PC-9 (cell line): ENCODE results near the gene NDUFS7. TPM values are rescaled to one million over a fixed set of nuclear protein-coding genes. Genes with fewer than 3 reads are reported as not detected.

Experiments
- BruUV-seq: library from RNA; stranded (reverse); fragments of 400-500 nt; replicated peaks from 2 replicates; lab custom pipeline; 2021; lab: Mats Ljungman, UMichigan
- CTCF ChIA-PET: fragments of 300-600 bp; sonication (Branson Sonifier 250); formaldehyde crosslinking; loops from one replicate; lab custom pipeline; 2022; ENCODE audit warnings: antibody characterized with exemption; lab: Charles Lee
- POLR2A ChIA-PET: fragments of 300-600 bp; sonication (Branson Sonifier 250); formaldehyde crosslinking; loops from one replicate; lab custom pipeline; 2022; ENCODE audit warnings: antibody characterized with exemption; ENCODE audit not compliant: unreplicated experiment; lab: Charles Lee
- DNase-seq, 2 experiments: peaks; one replicate each; pipeline versions ENCODE4 v3.0.0 to v3.0.0-alpha.2; 2015 to 2022; ENCODE audit warnings: mixed read lengths in 1 of 2
- H2AFZ ChIP-seq: fragments of 200-600 bp; sonication (generic); 2 replicates; pipeline ENCODE4 v1.8.1; 2017; ENCODE audit warnings: antibody characterized with exemption
- H3F3A ChIP-seq: fragments of 200-600 bp; sonication (generic); 2 replicates; pipeline ENCODE4 v1.8.1; 2017; ENCODE audit warnings: antibody characterized with exemption, mild to moderate bottlenecking, low read depth; ENCODE audit not compliant: insufficient read depth
- H3K27ac ChIP-seq: fragments of 200-600 bp; sonication (generic); 2 replicates; pipeline ENCODE4 v1.6.1; 2016; ENCODE audit warnings: mixed run types
- H3K27me3 ChIP-seq: fragments of 200-600 bp; sonication (generic); 2 replicates; pipeline ENCODE4 v1.6.1; 2016; ENCODE audit warnings: low read depth, mixed run types; ENCODE audit not compliant: insufficient read depth
- H3K36me3 ChIP-seq: fragments of 200-600 bp; sonication (generic); 2 replicates; pipeline ENCODE4 v1.6.1; 2016; ENCODE audit warnings: low read depth, mixed run types
- H3K4me1 ChIP-seq: fragments of 200-600 bp; sonication (generic); replicated peaks from 2 replicates; pipeline ENCODE4 v1.6.1; 2016; ENCODE audit warnings: mixed run types; ENCODE audit not compliant: insufficient read depth
- H3K4me2 ChIP-seq: fragments of 200-600 bp; sonication (generic); 2 replicates; pipeline ENCODE4 v1.6.1; 2017; ENCODE audit warnings: mixed run types
- H3K4me3 ChIP-seq: fragments of 200-600 bp; sonication (generic); 2 replicates; pipeline ENCODE4 v1.6.1; 2016; ENCODE audit warnings: mixed run types
- H3K79me2 ChIP-seq: fragments of 200-600 bp; sonication (generic); 2 replicates; pipeline ENCODE4 v1.6.1; 2017; ENCODE audit warnings: low read depth, mixed run types
- H3K9me2 ChIP-seq: fragments of 200-600 bp; sonication (generic); 2 replicates; pipeline ENCODE4 v1.8.1; 2017; ENCODE audit warnings: mild to moderate bottlenecking; ENCODE audit not compliant: insufficient read depth
- H3K9me3 ChIP-seq: fragments of 200-600 bp; sonication (generic); 2 replicates; pipeline ENCODE4 v1.8.1; 2016; ENCODE audit warnings: low read depth; ENCODE audit not compliant: insufficient read depth
- H4K20me1 ChIP-seq: fragments of 200-600 bp; sonication (generic); 2 replicates; pipeline ENCODE4 v1.8.1; 2017; ENCODE audit not compliant: insufficient read depth
- CTCF ChIP-seq: fragments of 200-600 bp; sonication (generic); conservative IDR thresholded peaks from 2 replicates; pipeline ENCODE4 v1.6.1; 2017; ENCODE audit warnings: mixed run types, antibody characterized with exemption, mild to moderate bottlenecking, moderate library complexity
- EZH2 ChIP-seq: fragments of 200-600 bp; sonication (generic); IDR thresholded peaks from 2 replicates; pipeline ENCODE4 v1.8.0; 2017; ENCODE audit warnings: antibody characterized with exemption, low read depth
- intact Hi-C: fragments of 100-400 bp; cut with micrococcal nuclease; formaldehyde crosslinking; loops from one replicate; pipeline ENCODE4 v1.10.0; 2022; ENCODE audit not compliant: unreplicated experiment
- total RNA-seq: library from RNA; stranded (reverse); gene quantifications from 2 replicates; pipeline ENCODE4 v1.2.3, GENCODE V29; 2021

Gene NDUFS7
- total RNA-seq, 1 experiment from 2014 or later: 67.5 TPM

DNA sequence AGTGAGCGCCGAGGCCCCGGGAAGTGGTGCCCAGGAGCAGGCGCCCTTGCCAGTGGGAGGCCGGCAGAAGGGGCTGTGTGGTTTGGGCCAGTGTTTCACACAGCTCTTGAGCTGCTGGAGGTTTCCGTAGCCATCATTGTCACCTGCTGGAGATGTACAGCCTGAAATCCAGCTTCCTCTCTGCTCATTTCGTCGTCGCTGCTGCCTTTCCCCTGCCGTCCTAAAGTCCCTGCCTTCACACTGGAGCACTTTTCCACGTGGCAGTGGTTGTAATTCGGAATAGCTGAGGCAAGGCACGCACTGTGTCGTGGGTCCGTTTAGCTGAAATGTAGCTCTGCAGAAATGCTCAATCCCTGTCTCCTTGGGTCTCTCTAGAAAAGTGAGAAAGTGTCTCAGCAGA, 36.9 kb downstream of the NDUFS7 start:
- CTCF ChIA-PET: interaction anchor here (0.6 kb wide), 1 partner anchor 142 kb away, joined by 3 read pairs; no protein-coding TSS in a partner anchor
- H3K4me2 ChIP-seq: no peak overlapping the region

DNA sequence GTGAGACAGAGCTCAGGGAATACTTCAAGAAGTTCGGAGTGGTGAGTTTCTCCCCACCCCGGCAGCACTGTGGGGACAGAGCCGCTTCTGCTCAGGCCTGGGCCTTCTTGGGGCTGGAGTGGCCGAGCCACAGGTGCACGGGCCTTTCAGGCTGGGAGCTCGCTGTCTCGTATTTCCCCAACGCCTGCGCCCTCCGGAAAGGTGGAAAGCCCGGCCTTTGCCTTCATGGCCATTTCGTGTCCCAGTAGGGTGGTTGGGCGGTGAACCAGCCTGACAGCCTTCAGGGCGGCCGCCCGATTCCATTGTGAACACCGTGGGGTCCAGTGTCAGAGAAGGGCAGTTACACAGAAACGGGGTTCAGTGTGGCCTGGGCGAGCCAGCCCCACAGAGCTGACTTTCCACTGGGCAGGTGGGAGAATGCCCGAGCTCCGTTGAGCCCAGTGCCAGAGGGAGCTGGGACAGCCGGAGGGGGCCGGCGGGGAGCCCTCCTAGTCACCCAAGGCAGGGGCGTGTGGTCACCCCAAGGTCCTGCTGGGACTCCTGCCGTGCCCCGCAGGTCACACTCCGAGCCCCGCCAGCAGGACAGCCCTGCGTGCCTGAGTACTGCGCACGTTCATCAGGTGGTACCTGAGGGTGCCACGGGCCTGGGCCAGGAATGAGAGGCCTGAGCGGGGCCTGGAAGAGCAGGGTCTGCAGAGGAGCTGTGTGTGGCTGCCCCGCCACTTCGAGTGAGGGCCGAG, 37.7 kb downstream of the NDUFS7 start:
- H3K27me3 ChIP-seq: no peaks in the 10 kb centered on the region
- H3K4me2 ChIP-seq: no peak overlapping the region
- H3K9me2 ChIP-seq: no peaks in the 10 kb centered on the region
- TF ChIP-seq EZH2 (no peak), CTCF (no peak)
- intact Hi-C loops: no loop called here
- H3K27ac ChIP-seq: no peak overlapping the region
- CTCF ChIA-PET: interaction anchor here (0.7 kb wide), 1 partner anchor 12 kb away, joined by 3 read pairs; no protein-coding TSS in a partner anchor
- H3K79me2 ChIP-seq: peaks cover 30% of the 10 kb centered on the region
- H3K36me3 ChIP-seq: no peaks in the 10 kb centered on the region
- H2AFZ ChIP-seq: no peak overlapping the region
- DNase-seq: no peak
- POLR2A ChIA-PET: no interaction called here
- no peak overlapping the region for H3K4me3 ChIP-seq
- H4K20me1 ChIP-seq: peaks cover 28% of the 10 kb centered on the region
- no peaks in the 10 kb centered on the region for H3K9me3 ChIP-seq
- no TSS peak for BruUV-seq
- H3F3A ChIP-seq: peaks cover 5% of the 10 kb centered on the region; the same call in 1 of the 2 replicates
- H3K4me1 ChIP-seq: peaks cover 2% of the 10 kb centered on the region; the same call in 1 of the 2 replicates

More for the DNA sequence above, 36.9 kb downstream of the NDUFS7 start:
- Histone ChIP-seq H3K9me2 (no peaks in the 10 kb centered on the region), H3K36me3 (no peaks in the 10 kb centered on the region), H4K20me1 (peaks cover 36% of the 10 kb centered on the region), H3K27ac (no peak overlapping the region), H3K79me2 (peaks cover 38% of the 10 kb centered on the region), H2AFZ (no peak overlapping the region), H3K4me1 (peaks cover 10% of the 10 kb centered on the region), H3F3A (peaks cover 13% of the 10 kb centered on the region; the same call in 1 of the 2 replicates), H3K27me3 (no peaks in the 10 kb centered on the region), H3K4me3 (no peak overlapping the region), H3K9me3 (no peaks in the 10 kb centered on the region)
- no peak for DNase-seq
- TF ChIP-seq CTCF (no peak), EZH2 (no peak)
- BruUV-seq: no TSS peak
- intact Hi-C loops: no loop called here
- POLR2A ChIA-PET: no interaction called here

- H2AFZ ChIP-seq: no peak overlapping the region
- peaks cover 23% of the 10 kb centered on the region for H4K20me1 ChIP-seq
- H3K36me3 ChIP-seq: no peaks in the 10 kb centered on the region
- H3K4me3 ChIP-seq: no peak overlapping the region
- H3K4me1 ChIP-seq: no peaks in the 10 kb centered on the region
- no peak for DNase-seq
- no peaks in the 10 kb centered on the region for H3K27me3 ChIP-seq
- no peaks in the 10 kb centered on the region for H3K9me2 ChIP-seq
- ChIA-PET POLR2A (no interaction called here), CTCF (no interaction called here)
- no peak overlapping the region for H3K27ac ChIP-seq
- intact Hi-C loops: no loop called here
- peaks cover 4% of the 10 kb centered on the region; the same call in 1 of the 2 replicates for H3F3A ChIP-seq
- no peak overlapping the region for H3K4me2 ChIP-seq
- TF ChIP-seq CTCF: no peak
- TF ChIP-seq EZH2: no peak
- H3K79me2 ChIP-seq: peaks cover 25% of the 10 kb centered on the region
- H3K9me3 ChIP-seq: no peaks in the 10 kb centered on the region
- BruUV-seq: no TSS peak
Observed at GRCh38 chr19:1421958-1422305, 38.2 kb downstream of the NDUFS7 start.
